GM21515 (cell line): ENCODE data around the gene CLDN19.
"Not testable (repeated sequence)": the region's sequence is repeated elsewhere in the genome, so short reads cannot be mapped to it uniquely, and the experiment has no call there.

ENCODE experiments used
- ATAC-seq: cut with Tn5 transposase; IDR thresholded peaks from one replicate; pipeline ENCODE4 v1.9.1; 2021; ENCODE audit not compliant: unreplicated experiment

CLDN19 gene

GRCh38 chr1:42740851-42741580 is 980 bp upstream of the CLDN19 start:
- ATAC-seq: no peak

DNA sequence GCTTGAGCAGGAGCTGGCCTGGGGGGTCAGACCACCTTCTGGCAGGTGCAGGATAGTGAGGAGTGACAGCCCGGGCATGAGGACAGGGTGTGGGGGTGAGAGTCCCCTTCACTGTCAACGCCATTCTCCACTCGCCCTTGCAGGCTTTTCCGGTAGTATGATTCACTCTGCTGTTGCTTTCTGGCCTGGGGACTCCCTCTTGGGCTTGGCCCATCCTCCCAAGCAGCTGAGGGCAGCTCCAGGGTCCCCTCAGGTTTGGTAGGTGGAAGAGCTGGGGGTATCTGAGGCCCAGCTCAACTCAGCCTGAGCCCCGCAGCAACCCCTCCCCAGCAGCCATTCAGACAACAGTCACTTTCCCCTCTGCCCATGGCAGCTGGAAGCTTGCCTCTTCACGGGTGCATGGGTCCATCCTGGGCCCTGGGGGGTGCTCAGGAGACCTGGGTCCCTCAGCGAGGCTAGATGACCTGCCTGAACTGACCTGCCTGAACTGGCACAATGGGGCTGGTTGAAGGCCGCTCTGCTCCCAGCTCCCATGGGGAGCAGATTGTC is 1.3 kb downstream of the CLDN19 start:
- no peak for ATAC-seq

- ATAC-seq: no peak
Observed at GRCh38 chr1:42737986-42738677, 1.9 kb downstream of the CLDN19 start.

DNA sequence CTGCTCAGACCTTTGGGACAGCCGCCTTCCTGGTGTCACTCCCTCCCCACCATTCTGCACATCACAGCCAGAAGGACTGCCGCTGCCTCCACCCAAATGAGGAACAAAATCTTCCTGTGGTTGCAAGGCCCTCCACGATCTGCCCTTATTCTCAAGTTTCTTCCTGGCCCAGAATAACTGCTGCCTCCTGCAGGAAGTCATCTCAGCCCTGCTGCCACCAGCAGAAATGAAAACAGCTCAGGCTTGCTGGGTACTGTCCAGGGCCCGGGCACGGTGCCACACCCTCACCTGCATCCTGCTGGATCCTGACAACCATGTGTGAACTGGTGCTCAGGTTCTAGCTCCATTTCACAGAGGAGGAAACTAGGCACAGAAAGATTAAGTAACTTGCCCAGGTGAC is 2.8 kb downstream of the CLDN19 start:
- no peak for ATAC-seq

GRCh38 chr1:42736571-42737200 is 3.4 kb downstream of the CLDN19 start:
- ATAC-seq: no peak

DNA sequence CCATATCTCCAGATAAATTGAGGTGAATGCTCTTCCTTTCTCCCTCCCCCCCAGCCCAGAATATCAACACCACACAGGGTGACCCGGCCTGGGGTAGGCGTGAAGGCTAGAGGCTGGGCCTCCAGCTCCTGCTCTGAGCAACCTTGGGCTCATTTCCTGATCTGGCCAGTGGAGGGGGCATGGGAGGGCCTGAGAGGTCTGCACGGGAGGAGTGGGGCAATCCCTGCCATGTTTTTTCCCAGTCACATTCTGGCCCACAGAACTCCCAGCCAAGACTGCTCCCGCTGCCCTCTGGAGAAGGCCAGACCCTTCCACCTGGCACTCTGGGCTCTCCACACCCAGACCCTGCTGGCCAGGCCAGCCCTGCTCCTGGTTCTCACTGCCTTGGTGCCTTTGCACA is 3.9 kb downstream of the CLDN19 start:
- ATAC-seq: no peak

- ATAC-seq: no peak
Observed at GRCh38 chr1:42735477-42736105, 4.4 kb downstream of the CLDN19 start.

DNA sequence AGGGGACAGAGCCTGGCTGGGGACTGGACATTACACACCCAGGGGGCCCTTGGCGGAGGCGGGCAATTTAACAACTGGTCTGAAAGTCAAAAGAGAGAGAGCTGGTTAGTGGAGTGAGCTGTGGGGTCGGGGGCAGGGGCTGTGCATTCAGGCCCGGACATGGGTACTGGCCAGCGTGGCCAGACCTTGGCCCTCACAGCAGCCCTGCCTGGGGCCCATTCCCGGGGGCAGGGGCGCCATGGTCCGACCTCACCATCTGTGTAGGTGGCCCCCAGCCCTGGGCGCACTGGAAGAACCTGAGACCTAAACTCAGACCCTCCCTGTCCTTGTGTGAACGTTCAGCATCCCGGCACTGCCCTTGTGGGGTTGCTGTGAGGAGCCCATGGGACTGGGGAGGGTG is 5.0 kb downstream of the CLDN19 start:
- no peak for ATAC-seq

DNA sequence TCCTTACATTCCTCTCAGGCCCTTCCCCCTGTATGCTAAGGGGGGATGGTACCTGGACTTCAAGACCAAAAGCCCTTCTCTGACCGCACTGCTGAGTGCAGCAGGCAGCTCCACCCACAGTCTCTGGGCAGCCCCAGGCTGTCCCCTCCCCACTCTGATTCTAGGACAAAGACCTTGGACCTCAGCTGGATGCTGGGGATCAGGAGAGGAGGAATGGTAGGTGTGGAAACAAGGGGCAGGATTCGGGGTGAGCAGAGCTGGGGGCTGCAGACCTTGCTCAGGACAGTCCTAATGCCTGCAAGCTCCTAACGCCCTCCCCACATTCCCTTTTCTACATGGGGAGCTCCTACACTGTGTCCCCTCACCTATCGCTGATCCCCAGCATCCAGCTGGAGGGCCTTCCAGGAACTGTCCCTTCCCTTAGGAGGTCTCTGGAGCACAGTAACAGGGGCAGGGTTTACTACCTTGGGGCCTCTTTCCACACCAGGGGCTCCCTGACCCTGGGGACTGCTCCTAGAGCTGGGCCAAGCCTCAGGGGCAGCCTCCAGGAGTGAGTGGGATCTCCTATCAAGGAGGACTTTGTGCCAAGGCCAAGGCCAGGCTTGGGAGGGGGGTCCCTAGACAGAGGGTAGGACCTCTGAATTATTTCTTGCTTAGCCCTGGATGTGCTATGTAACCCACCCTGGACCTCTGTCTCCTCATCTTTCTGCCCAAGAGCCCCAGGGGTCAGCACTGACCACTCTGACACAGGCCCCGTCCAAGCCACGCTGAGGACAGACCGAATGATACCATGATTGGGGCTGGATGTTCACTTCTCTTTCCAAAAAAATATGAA is 5.6 kb downstream of the CLDN19 start:
- ATAC-seq: no peak

- no peak for ATAC-seq
Observed at GRCh38 chr1:42733415-42734200, 6.4 kb downstream of the CLDN19 start.

- no peak for ATAC-seq
Observed at GRCh38 chr1:42732126-42732680, 7.8 kb downstream of the CLDN19 start.

- no peak for ATAC-seq
Observed at GRCh38 chr1:42731585-42731984, 8.5 kb downstream of the CLDN19 start.

- ATAC-seq: no peak
Observed at GRCh38 chr1:42730988-42731387, 9.0 kb downstream of the CLDN19 start.

DNA sequence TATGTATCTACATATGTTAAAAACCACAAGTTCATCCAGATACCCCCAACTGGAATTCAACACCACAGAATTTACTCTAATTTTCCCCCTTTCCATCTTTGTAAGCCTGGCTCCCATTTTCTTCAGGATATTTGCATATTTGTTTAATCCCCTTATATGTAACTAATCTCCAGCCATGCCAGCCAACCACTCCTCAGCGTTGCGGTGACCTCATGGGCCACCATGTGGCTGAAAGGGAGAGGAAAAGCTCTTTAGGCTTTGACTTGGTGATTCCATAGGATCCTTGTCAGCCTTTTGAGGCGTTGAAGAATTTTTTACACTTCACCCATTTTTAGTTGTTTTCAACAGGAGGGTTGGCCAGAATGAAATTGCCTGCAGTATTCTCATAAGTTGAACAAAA is 10.0 kb downstream of the CLDN19 start:
- ATAC-seq: no peak

DNA sequence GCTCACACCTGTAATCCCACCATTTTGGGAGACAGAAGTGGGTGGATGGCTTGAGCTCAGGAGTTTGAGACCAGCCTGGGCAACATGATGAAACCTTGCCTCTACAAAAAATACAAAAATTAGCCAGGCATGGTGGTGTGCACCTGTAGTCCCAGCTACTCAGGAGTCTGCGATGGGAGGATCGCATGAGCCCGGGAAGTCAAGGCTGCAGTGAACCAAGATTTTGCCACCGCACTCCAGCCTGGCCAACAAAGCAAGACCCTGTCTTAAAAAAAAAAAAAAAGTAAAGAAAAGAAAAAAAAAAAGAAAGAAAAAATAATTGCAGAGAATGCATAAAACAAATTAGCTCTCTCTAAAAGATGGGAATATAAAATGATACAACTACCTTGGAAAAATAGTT is 14.2 kb downstream of the CLDN19 start:
- ATAC-seq: not testable (repeated sequence)

DNA sequence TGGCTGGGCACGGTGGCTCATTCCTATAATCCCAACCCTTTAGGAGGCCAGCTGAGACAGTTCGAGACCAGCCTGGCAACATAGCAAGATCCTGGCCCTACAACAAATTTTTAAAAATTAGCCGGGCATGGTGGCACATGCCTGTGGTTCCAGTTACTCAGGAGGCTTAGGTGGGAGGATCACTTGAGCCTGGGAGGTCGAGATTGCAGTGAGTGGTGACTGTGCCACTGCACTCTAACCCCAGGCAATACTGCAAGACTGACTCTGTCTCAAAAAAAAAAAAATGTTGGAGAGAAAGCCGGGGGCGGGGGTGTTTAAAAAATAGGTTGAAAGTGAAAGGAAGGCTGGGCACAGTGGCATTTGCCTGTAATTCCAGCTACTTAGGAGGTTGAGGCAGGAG is 16.5 kb downstream of the CLDN19 start:
- no peak for ATAC-seq

- not testable (repeated sequence) for ATAC-seq
Observed at GRCh38 chr1:42722403-42722802, 17.6 kb downstream of the CLDN19 start.

DNA sequence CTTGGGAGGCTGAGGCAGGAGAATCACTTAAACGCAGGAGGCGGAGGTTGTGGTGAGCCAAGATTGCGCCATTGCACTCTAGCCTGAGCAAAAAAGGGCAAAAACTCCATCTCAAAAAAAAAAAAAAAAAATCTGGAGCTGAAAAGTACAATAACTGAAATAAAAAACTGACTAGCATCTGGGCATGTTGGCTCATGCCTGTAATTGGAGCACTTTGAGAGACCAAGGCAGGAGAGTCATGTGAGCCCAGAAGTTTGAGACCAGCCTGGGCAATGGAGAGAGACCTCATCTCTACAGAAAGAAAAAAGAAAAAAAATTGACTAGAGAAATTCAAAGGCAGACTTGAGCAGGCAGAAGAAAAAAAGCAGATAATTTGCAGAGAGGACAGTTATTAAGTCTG is 18.1 kb downstream of the CLDN19 start:
- no peak for ATAC-seq

DNA sequence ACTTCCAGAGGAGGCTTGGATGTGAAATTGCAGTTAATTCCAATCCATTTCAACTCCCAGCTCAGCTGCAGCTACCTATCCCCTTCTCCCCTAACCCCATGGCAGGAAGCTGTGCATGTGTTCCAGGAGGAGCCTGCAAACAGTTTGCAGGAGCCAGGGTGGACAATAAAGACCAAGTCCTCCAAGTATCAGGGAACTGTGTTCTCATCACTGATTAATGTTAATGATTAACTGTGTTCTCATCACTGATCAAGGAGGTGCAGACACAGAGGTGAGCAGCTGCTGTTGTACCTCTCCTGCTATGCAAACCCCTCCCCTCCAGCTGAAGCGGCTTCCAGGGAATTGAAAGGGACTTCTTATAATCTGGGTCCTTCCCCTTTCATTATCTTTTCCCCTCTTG is 19.2 kb downstream of the CLDN19 start:
- no peak for ATAC-seq
